Esophagus muscularis mucosa (tissue), 4 donors: Measurements from ENCODE around the gene APCS. TPM values are rescaled to one million over a fixed set of nuclear protein-coding genes. Genes with fewer than 3 reads are reported as not detected.

Source experiments
- DNase-seq: peaks from one replicate; pipeline ENCODE4 v3.0.0-alpha.2; 2017; ENCODE audit errors: extremely low spot score
- H3K27ac ChIP-seq, 4 donors: fragments of 200-600 bp; sonication (generic); replicated peaks in 1 of 4; 1 replicate in 3 of 4; 2 replicates in 1 of 4; pipeline ENCODE4 v1.5.1; 2016 to 2019; ENCODE audit warnings: mild to moderate bottlenecking in 1 of 4
- H3K27me3 ChIP-seq, 4 donors: fragments of 200-600 bp; sonication (generic); one replicate each; pipeline versions ENCODE4 v1.5.1 to v1.6.0; 2016 to 2019
- H3K36me3 ChIP-seq, 4 donors: fragments of 200-600 bp; sonication (generic); one replicate each; pipeline ENCODE4 v1.5.1; 2016 to 2019
- H3K4me1 ChIP-seq, 4 donors: fragments of 200-600 bp; sonication (generic); one replicate each; pipeline ENCODE4 v1.5.1; 2016 to 2019
- H3K4me3 ChIP-seq, 4 donors: fragments of 200-600 bp; sonication (generic); 1 replicate in 2 of 4; 2 replicates in 2 of 4; pipeline ENCODE4 v1.5.1; 2016 to 2019; ENCODE audit warnings: mild to moderate bottlenecking in 4 of 4, moderate library complexity in 1 of 4
- H3K9me3 ChIP-seq, 4 donors: fragments of 200-600 bp; sonication (generic); 1 replicate in 3 of 4; 2 replicates in 1 of 4; pipeline ENCODE4 v1.5.1; 2016 to 2019
- EP300 ChIP-seq: sonication (generic); formaldehyde crosslinking; IDR thresholded peaks from one replicate; pipeline ENCODE4 v1.6.1; 2017; ENCODE audit warnings: antibody characterized with exemption
- POLR2A ChIP-seq: fragments of 450-650 bp; IDR thresholded peaks from one replicate; pipeline ENCODE4 v1.6.1; 2017; ENCODE audit warnings: antibody characterized with exemption, moderate library complexity, mild to moderate bottlenecking, low read depth
- POLR2AphosphoS5 ChIP-seq, 2 donors: sonication (generic); formaldehyde crosslinking; IDR thresholded peaks; one replicate each; pipeline ENCODE4 v1.6.1; 2017; ENCODE audit warnings: antibody characterized with exemption in 2 of 2
- WGBS: methylation state at CpG from one replicate; pipeline ENCODE4 v1.1.5; 2018; 5-methylcytosine and 5-hydroxymethylcytosine counted together
- intact Hi-C: fragments of 100-400 bp; cut with DNase I; formaldehyde crosslinking; loops from one replicate; pipeline ENCODE4 v1.15.1; 2023
- total RNA-seq, 4 donors: library from RNA; depleted of rRNA; stranded (reverse); fragments of >200 nt; gene quantifications; one replicate each; pipeline versions ENCODE4 v1.1.0 to v1.2.1, GENCODE V29; 2016
- TF ChIP-seq, protein P1 (sequence below), 3 experiments: fragments of 200-600 bp in 2 of 3; fragments of 450-650 bp in 1 of 3; sonication (generic) in 2 of 3; IDR thresholded peaks; one replicate each; pipeline ENCODE4 v1.5.1; 2017 to 2019; ENCODE audit warnings: antibody characterized with exemption in 3 of 3, mild to moderate bottlenecking in 2 of 3, moderate library complexity in 1 of 3

Gene APCS
- total RNA-seq, 4 donors from 2014 or later: not detected

DNA sequence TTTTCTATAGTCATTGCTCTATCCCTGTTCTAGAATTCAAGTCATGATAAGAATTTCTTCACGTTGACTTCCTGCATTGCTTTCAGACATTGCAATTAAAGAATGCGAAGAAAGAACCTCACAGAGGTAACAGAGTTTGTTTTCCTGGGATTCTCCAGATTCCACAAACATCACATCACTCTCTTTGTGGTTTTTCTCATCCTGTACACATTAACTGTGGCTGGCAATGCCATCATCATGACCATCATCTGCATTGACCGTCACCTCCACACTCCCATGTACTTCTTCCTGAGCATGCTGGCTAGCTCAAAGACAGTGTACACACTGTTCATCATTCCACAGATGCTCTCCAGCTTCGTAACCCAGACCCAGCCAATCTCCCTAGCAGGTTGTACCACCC, 10.6 kb downstream of the APCS start:
- Histone ChIP-seq H3K27ac (no peak overlapping the region), H3K4me3 (no peak overlapping the region), H3K4me1 (peaks cover 0 to 3% (median 0%) of the 10 kb centered on the region in 4 donors), H3K36me3 (no peaks in the 10 kb centered on the region), H3K9me3 (no peaks in the 10 kb centered on the region), H3K27me3 (no peaks in the 10 kb centered on the region)
- intact Hi-C loops: no loop called here
- 67% methylated on average over 4 of the region's 4 CpGs for WGBS
- TF ChIP-seq, protein P1, sequence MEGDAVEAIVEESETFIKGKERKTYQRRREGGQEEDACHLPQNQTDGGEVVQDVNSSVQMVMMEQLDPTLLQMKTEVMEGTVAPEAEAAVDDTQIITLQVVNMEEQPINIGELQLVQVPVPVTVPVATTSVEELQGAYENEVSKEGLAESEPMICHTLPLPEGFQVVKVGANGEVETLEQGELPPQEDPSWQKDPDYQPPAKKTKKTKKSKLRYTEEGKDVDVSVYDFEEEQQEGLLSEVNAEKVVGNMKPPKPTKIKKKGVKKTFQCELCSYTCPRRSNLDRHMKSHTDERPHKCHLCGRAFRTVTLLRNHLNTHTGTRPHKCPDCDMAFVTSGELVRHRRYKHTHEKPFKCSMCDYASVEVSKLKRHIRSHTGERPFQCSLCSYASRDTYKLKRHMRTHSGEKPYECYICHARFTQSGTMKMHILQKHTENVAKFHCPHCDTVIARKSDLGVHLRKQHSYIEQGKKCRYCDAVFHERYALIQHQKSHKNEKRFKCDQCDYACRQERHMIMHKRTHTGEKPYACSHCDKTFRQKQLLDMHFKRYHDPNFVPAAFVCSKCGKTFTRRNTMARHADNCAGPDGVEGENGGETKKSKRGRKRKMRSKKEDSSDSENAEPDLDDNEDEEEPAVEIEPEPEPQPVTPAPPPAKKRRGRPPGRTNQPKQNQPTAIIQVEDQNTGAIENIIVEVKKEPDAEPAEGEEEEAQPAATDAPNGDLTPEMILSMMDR (IDR thresholded peaks at IDR 0.05): no peak
- TF ChIP-seq POLR2AphosphoS5 (IDR thresholded peaks at IDR 0.05) (no peak), EP300 (no peak), POLR2A (no peak)
- no peak for DNase-seq

DNA sequence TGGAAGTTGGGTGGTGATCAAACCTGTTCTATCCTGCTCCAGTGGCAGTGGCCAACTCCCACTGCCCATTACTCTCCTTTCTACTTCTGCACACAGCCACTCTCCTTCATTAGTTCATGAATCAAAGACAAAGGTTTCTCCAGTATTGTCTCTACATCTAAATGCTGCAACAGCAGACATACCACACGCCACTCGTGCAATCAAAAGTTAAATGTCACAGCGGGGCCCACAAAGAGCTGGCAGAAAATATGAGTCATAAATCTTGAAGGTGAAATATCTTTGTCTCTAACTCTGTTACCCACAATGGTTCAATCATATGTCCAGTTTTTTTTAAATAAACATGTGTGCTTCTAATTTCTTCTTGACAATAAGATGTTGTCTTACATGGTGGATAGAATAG, 13.3 kb downstream of the APCS start:
- 85% methylated on average over 3 of the region's 3 CpGs for WGBS
- Histone ChIP-seq H3K27ac (no peak overlapping the region), H3K4me1 (no peaks in the 10 kb centered on the region), H3K36me3 (no peaks in the 10 kb centered on the region), H3K27me3 (no peaks in the 10 kb centered on the region), H3K9me3 (no peaks in the 10 kb centered on the region), H3K4me3 (no peak overlapping the region)
- DNase-seq: no peak
- intact Hi-C loops: no loop called here
- TF ChIP-seq, protein P1 (IDR thresholded peaks at IDR 0.05): no peak
- TF ChIP-seq POLR2A (no peak), EP300 (no peak), POLR2AphosphoS5 (IDR thresholded peaks at IDR 0.05) (no peak)

DNA sequence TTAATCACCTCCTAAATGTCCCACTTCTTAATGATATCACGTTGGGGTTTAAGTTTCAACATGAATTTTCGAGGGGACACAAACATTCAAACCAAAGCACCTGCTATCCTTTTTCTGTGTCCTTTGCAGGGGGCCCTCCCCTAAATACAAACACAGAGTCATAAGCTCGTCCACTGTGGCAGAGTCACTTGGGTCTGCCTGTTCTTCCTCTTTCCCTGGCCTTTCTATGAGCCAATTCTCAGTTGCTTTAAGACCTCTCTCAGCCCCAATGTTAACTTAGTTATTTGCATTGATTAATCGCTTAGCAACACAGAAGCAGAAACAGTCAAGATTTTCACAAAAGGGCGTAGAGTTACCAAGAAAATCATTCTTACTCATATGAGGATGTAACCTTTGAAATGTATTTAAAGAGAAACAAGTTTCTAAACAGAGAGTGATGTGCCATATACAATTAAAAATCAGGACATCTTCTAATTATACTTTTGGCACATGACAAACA, 14.9 kb downstream of the APCS start:
- 65% methylated on average over 5 of the region's 5 CpGs for WGBS
- intact Hi-C loops: no loop called here
- no peaks in the 10 kb centered on the region for H3K9me3 ChIP-seq
- DNase-seq: no peak
- no peak for TF ChIP-seq POLR2AphosphoS5 (IDR thresholded peaks at IDR 0.05)
- TF ChIP-seq POLR2A: no peak
- TF ChIP-seq, protein P1 (IDR thresholded peaks at IDR 0.05): no peak
- TF ChIP-seq EP300: no peak
- H3K27me3 ChIP-seq: no peaks in the 10 kb centered on the region
- H3K27ac ChIP-seq: no peak overlapping the region
- no peak overlapping the region for H3K4me3 ChIP-seq
- no peaks in the 10 kb centered on the region for H3K4me1 ChIP-seq
- H3K36me3 ChIP-seq: no peaks in the 10 kb centered on the region

DNA sequence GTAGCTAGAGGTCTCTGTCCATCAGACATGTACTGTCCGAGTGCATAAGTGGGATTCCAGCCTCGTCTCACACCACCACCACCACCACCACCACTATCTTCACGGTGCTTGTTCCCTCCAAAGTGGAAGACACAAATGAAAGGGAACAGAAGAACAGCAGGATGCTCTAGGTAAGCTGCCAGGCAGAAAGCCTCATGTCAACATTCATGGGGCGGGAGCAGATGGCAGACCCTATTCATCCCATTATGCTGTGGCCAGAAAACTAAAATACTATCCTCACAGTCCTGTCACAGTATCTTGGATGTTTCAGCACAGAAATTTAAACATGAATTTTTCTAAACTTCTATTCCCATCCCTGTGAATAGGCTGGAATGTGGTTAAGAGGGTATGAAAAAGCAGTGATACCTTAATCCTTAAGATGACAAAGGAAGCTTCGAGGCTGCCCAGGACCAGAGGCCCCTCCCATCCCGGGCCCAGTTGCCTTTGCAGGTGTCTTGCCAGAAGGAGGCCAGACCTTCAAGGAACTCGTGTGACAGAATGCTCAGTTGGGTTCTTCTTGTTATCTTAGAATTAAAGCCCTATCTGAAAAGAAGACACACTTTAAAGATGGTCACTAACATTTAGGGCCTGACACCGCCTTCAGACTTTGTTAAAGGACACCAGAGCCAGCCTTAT, 24.7 kb downstream of the APCS start:
- H3K27ac ChIP-seq: no peak overlapping the region
- no peaks in the 10 kb centered on the region for H3K36me3 ChIP-seq
- TF ChIP-seq POLR2AphosphoS5 (IDR thresholded peaks at IDR 0.05) (no peak), POLR2A (no peak), EP300 (no peak)
- TF ChIP-seq, protein P1 (IDR thresholded peaks at IDR 0.05): no peak
- no peaks in the 10 kb centered on the region for H3K27me3 ChIP-seq
- intact Hi-C loops: no loop called here
- H3K9me3 ChIP-seq: no peaks in the 10 kb centered on the region
- no peak for DNase-seq
- 77% methylated on average over 8 of the region's 8 CpGs for WGBS
- no peaks in the 10 kb centered on the region for H3K4me1 ChIP-seq
- H3K4me3 ChIP-seq: no peak overlapping the region

DNA sequence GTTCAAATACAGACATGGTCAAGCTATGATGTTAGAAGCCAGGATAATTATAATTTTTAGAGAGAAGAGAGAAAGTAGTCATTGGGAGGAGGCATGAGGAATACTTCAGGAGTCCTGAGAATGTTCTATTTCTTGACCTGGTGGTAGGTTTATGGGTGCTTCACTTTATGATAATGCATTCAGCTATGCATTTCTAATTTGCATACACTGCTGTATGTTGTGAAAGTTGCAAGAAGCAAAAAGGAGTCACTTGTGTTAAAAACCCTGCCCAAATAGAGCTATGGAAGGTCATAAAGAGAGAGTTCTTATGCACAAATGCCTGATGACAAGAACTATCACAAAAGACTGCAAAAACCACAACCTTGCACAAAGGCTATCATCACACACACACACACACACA, 45.3 kb downstream of the APCS start:
- DNase-seq: no peak
- H3K27ac ChIP-seq: no peak overlapping the region
- intact Hi-C loops: no loop called here
- TF ChIP-seq POLR2AphosphoS5 (IDR thresholded peaks at IDR 0.05) (no peak), EP300 (no peak), POLR2A (no peak)
- TF ChIP-seq, protein P1 (IDR thresholded peaks at IDR 0.05): no peak
- no peaks in the 10 kb centered on the region for H3K4me1 ChIP-seq
- no peaks in the 10 kb centered on the region for H3K9me3 ChIP-seq
- H3K27me3 ChIP-seq: no peaks in the 10 kb centered on the region
- H3K4me3 ChIP-seq: no peak overlapping the region
- no peaks in the 10 kb centered on the region for H3K36me3 ChIP-seq
